HL-60 (cell line): ENCODE results near the gene PLEKHJ1.

Source experiments
- POLR2AphosphoS5 ChIP-seq: IDR thresholded peaks from 2 replicates; pipeline ENCODE4 v1.6.1; 2012; ENCODE audit warnings: low read depth
- REST ChIP-seq: IDR thresholded peaks from 2 replicates; pipeline ENCODE4 v1.6.1; 2012; ENCODE audit warnings: low read depth; ENCODE audit not compliant: insufficient replicate concordance
- SPI1 ChIP-seq: IDR thresholded peaks from 2 replicates; pipeline ENCODE4 v1.6.1; 2012; ENCODE audit warnings: low read depth, mild to moderate bottlenecking, borderline replicate concordance
- TF ChIP-seq, protein P1 (sequence below): IDR thresholded peaks from one replicate; pipeline ENCODE4 v1.5.1; 2011; ENCODE audit warnings: low read length, control low read depth, inconsistent platforms; ENCODE audit not compliant: insufficient read depth

DNA sequence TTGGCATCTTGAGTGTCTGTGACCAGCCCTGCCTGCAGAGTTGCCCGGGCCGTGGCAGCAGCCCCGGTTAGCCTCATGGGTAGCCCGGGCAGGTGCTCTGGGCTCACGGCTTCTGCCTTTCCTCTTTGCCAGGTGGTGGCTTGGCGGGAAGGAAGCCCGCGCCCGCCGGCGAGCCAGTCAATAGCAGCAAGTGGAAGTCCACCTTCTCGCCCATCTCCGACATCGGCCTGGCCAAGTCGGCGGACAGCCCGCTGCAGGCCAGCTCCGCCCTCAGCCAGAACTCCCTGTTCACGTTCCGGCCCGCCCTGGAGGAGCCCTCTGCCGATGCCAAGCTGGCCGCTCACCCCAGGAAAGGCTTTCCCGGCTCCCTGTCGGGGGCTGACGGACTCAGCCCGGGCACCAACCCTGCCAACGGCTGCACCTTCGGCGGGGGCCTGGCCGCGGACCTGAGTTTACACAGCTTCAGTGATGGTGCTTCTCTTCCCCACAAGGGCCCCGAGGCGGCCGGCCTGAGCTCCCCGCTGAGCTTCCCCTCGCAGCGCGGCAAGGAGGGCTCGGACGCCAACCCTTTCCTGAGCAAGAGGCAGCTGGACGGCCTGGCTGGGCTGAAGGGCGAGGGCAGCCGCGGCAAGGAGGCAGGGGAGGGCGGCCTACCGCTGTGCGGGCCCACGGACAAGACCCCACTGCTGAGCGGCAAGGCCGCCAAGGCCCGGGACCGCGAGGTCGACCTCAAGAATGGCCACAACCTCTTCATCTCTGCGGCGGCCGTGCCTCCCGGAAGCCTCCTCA, 9.9 kb downstream of the PLEKHJ1 start:
- TF ChIP-seq, protein P1, sequence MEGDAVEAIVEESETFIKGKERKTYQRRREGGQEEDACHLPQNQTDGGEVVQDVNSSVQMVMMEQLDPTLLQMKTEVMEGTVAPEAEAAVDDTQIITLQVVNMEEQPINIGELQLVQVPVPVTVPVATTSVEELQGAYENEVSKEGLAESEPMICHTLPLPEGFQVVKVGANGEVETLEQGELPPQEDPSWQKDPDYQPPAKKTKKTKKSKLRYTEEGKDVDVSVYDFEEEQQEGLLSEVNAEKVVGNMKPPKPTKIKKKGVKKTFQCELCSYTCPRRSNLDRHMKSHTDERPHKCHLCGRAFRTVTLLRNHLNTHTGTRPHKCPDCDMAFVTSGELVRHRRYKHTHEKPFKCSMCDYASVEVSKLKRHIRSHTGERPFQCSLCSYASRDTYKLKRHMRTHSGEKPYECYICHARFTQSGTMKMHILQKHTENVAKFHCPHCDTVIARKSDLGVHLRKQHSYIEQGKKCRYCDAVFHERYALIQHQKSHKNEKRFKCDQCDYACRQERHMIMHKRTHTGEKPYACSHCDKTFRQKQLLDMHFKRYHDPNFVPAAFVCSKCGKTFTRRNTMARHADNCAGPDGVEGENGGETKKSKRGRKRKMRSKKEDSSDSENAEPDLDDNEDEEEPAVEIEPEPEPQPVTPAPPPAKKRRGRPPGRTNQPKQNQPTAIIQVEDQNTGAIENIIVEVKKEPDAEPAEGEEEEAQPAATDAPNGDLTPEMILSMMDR = no peak
- TF ChIP-seq REST (no peak), SPI1 (no peak), POLR2AphosphoS5 (no peak; the same call in 1 of the 2 replicates)
